ENCODE data around the gene OLIG1.

OLIG1 gene

GRCh38 chr21:33024201-33025103, 45.5 kb upstream of the OLIG1 start:
- Histone ChIP-seq H3K9me3 (ENCODE audit: control insufficient read depth, insufficient read depth, low read length) (no peaks in the 10 kb centered on the region), H4K20me1 (ENCODE audit: control insufficient read depth, insufficient read depth, low read depth, low read length) (no peaks in the 10 kb centered on the region), H3K27ac (ENCODE audit: low read depth, low read length) (no peak overlapping the region), H3K36me3 (ENCODE audit: control insufficient read depth, low read length) (no peaks in the 10 kb centered on the region), H3K79me2 (ENCODE audit: control insufficient read depth, low read length) (no peaks in the 10 kb centered on the region), H3K27me3 (ENCODE audit: control insufficient read depth, low read length) (peaks cover 7% of the 10 kb centered on the region; the same call in 1 of the 2 replicates), H3K4me2 (ENCODE audit: low read length) (no peak overlapping the region), H3K4me3 (ENCODE audit: low read length) (no peak overlapping the region), H3K4me1 (ENCODE audit: control insufficient read depth, low read length) (no peaks in the 10 kb centered on the region), H3K9me2 (replicated peaks; ENCODE audit: control insufficient read depth, low read length) (no peaks in the 10 kb centered on the region), H3F3A (ENCODE audit: control insufficient read depth, insufficient read depth) (no peaks in the 10 kb centered on the region)
- TF ChIP-seq CTCF (IDR thresholded peaks at IDR 0.05; ENCODE audit: low read depth, low read length, poor library complexity, severe bottlenecking) (no peak), EZH2phosphoT487 (IDR thresholded peaks at IDR 0.05; ENCODE audit: borderline replicate concordance, low read length) (no peak)

GRCh38 chr21:33025106-33025488, 44.8 kb upstream of the OLIG1 start:
- no peaks in the 10 kb centered on the region for H3F3A ChIP-seq (ENCODE audit: control insufficient read depth, insufficient read depth)
- no peak overlapping the region for H3K4me3 ChIP-seq (ENCODE audit: low read length)
- no peaks in the 10 kb centered on the region for H3K9me2 ChIP-seq (replicated peaks; ENCODE audit: control insufficient read depth, low read length)
- no peak overlapping the region for H3K27ac ChIP-seq (ENCODE audit: low read depth, low read length)
- no peak overlapping the region for H3K4me2 ChIP-seq (ENCODE audit: low read length)
- no peaks in the 10 kb centered on the region for H3K9me3 ChIP-seq (ENCODE audit: control insufficient read depth, insufficient read depth, low read length)
- H4K20me1 ChIP-seq (ENCODE audit: control insufficient read depth, insufficient read depth, low read depth, low read length) = no peaks in the 10 kb centered on the region
- H3K27me3 ChIP-seq (ENCODE audit: control insufficient read depth, low read length) = peaks cover 7% of the 10 kb centered on the region; the same call in 1 of the 2 replicates
- no peaks in the 10 kb centered on the region for H3K36me3 ChIP-seq (ENCODE audit: control insufficient read depth, low read length)
- H3K4me1 ChIP-seq (ENCODE audit: control insufficient read depth, low read length) = no peaks in the 10 kb centered on the region
- H3K79me2 ChIP-seq (ENCODE audit: control insufficient read depth, low read length) = no peaks in the 10 kb centered on the region
- TF ChIP-seq CTCF (IDR thresholded peaks at IDR 0.05; ENCODE audit: low read depth, low read length, poor library complexity, severe bottlenecking) (no peak), EZH2phosphoT487 (IDR thresholded peaks at IDR 0.05; ENCODE audit: borderline replicate concordance, low read length) (no peak)

DNA sequence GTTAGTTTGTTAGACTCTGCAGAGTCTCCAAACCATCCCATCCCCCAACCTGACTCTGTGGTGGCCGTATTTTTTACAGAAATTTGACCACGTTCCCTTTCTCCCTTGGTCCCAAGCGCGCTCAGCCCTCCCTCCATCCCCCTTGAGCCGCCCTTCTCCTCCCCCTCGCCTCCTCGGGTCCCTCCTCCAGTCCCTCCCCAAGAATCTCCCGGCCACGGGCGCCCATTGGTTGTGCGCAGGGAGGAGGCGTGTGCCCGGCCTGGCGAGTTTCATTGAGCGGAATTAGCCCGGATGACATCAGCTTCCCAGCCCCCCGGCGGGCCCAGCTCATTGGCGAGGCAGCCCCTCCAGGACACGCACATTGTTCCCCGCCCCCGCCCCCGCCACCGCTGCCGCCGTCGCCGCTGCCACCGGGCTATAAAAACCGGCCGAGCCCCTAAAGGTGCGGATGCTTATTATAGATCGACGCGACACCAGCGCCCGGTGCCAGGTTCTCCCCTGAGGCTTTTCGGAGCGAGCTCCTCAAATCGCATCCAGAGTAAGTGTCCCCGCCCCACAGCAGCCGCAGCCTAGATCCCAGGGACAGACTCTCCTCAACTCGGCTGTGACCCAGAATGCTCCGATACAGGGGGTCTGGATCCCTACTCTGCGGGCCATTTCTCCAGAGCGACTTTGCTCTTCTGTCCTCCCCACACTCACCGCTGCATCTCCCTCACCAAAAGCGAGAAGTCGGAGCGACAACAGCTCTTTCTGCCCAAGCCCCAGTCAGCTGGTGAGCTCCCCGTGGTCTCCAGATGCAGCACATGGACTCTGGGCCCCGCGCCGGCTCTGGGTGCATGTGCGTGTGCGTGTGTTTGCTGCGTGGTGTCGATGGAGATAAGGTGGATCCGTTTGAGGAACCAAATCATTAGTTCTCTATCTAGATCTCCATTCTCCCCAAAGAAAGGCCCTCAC, 44.2 kb upstream of the OLIG1 start, which contains the start of gene OLIG2:
TSS of gene OLIG2 (plus strand) at position 447 of the 954 bp plus-strand sequence. CDS start 928 bp downstream, outside the sequence.
- Histone ChIP-seq H4K20me1 (ENCODE audit: control insufficient read depth, insufficient read depth, low read depth, low read length) (no peaks in the 10 kb centered on the region), H3K4me1 (ENCODE audit: control insufficient read depth, low read length) (no peaks in the 10 kb centered on the region), H3K4me2 (ENCODE audit: low read length) (no peak within 1 kb of the TSS), H3K9me3 (ENCODE audit: control insufficient read depth, insufficient read depth, low read length) (no peaks in the 10 kb centered on the region), H3K27ac (ENCODE audit: low read depth, low read length) (no peak within 1 kb of the TSS), H3K4me3 (ENCODE audit: low read length) (no peak within 1 kb of the TSS), H3K79me2 (ENCODE audit: control insufficient read depth, low read length) (no peaks in the 10 kb centered on the region), H3F3A (ENCODE audit: control insufficient read depth, insufficient read depth) (no peaks in the 10 kb centered on the region), H3K9me2 (replicated peaks; ENCODE audit: control insufficient read depth, low read length) (no peaks in the 10 kb centered on the region), H3K36me3 (ENCODE audit: control insufficient read depth, low read length) (no peaks in the 10 kb centered on the region), H3K27me3 (ENCODE audit: control insufficient read depth, low read length) (peaks cover 7% of the 10 kb centered on the region; the same call in 1 of the 2 replicates)
- no peak for TF ChIP-seq CTCF (IDR thresholded peaks at IDR 0.05; ENCODE audit: low read depth, low read length, poor library complexity, severe bottlenecking)
- no peak for TF ChIP-seq EZH2phosphoT487 (IDR thresholded peaks at IDR 0.05; ENCODE audit: borderline replicate concordance, low read length)

All from DOHH2 (cell line).